Stimulated activated CD4-positive, alpha-beta T cell treated with anti-CD3 and anti-CD28 coated beads, Interleukin-1b, Interleukin-23, amount 100 ng/mL, for 48 hours (primary cell): Measurements from ENCODE around the gene DAPK3.
A peak's percentile ranks its signal among the peaks of the same experiment; 100 is the strongest.
"Not testable (repeated sequence)": the region's sequence is repeated elsewhere in the genome, so short reads cannot be mapped to it uniquely, and the experiment has no call there.

Experiments used
- DNase-seq: peaks from one replicate; pipeline ENCODE4 v3.0.0-alpha.2; 2020

The DAPK3 gene

GRCh38 chr19:3970808-3971598 is at the start of gene DAPK3:
DAPK3 (minus strand) TSS chr19:3971099; CDS start chr19:3969735, 1,364 bp downstream.
- peak; percentile 94 for DNase-seq

GRCh38 chr19:4019578-4019977 is 48.7 kb upstream of the DAPK3 start:
- DNase-seq, result no peak

- DNase-seq, result no peak
Measured at GRCh38 chr19:4018775-4019504, 48.0 kb upstream of the DAPK3 start.

- DNase-seq, result no peak
Measured at GRCh38 chr19:4018140-4018613, 47.3 kb upstream of the DAPK3 start.

- no peak for DNase-seq
Measured at GRCh38 chr19:4016903-4017638, 46.2 kb upstream of the DAPK3 start.

- DNase-seq, result no peak
Measured at GRCh38 chr19:4016486-4016885, 45.6 kb upstream of the DAPK3 start.

- DNase-seq, result no peak
Measured at GRCh38 chr19:4015705-4016402, 45.0 kb upstream of the DAPK3 start.

GRCh38 chr19:4014541-4015491 is 43.9 kb upstream of the DAPK3 start:
- peak; percentile 39 for DNase-seq

- DNase-seq, result no peak
Measured at GRCh38 chr19:4013886-4014540, 43.1 kb upstream of the DAPK3 start.

GRCh38 chr19:4012975-4013634 is 42.2 kb upstream of the DAPK3 start:
- no peak for DNase-seq

- DNase-seq, result no peak
Measured at GRCh38 chr19:4012092-4012974, 41.4 kb upstream of the DAPK3 start.

- DNase-seq, result not testable (repeated sequence)
Measured at GRCh38 chr19:4011430-4011829, 40.5 kb upstream of the DAPK3 start.

- DNase-seq, result no peak
Measured at GRCh38 chr19:4010808-4011110, 39.9 kb upstream of the DAPK3 start.

- no peak for DNase-seq
Measured at GRCh38 chr19:4009990-4010807, 39.3 kb upstream of the DAPK3 start.

GRCh38 chr19:4007836-4008539 is 37.1 kb upstream of the DAPK3 start:
- DNase-seq, result peak; percentile 11

- peak; percentile 93 for DNase-seq
Measured at GRCh38 chr19:4007021-4007835, 36.3 kb upstream of the DAPK3 start, which contains the start of gene PIAS4. PIAS4 (plus strand) TSS chr19:4007736; CDS start chr19:4007761, 25 bp downstream.

GRCh38 chr19:4005436-4005835 is 34.5 kb upstream of the DAPK3 start:
- DNase-seq, result not testable (repeated sequence)
